ENCODE data around the gene AFF2. TPM values are rescaled to one million over a fixed set of nuclear protein-coding genes. Genes with fewer than 3 reads are reported as not detected.

AFF2 gene
- under 1 TPM in 3 of 4 donors, not detected in 1; 0.15 to 0.32 (median 0.22) TPM for total RNA-seq
- polyA plus RNA-seq: under 1 TPM; 0.01 to 0.08 (median 0.01) TPM
- long read RNA-seq, donor 1: 0 reads
- long read RNA-seq, donor 2: 0 reads

DNA sequence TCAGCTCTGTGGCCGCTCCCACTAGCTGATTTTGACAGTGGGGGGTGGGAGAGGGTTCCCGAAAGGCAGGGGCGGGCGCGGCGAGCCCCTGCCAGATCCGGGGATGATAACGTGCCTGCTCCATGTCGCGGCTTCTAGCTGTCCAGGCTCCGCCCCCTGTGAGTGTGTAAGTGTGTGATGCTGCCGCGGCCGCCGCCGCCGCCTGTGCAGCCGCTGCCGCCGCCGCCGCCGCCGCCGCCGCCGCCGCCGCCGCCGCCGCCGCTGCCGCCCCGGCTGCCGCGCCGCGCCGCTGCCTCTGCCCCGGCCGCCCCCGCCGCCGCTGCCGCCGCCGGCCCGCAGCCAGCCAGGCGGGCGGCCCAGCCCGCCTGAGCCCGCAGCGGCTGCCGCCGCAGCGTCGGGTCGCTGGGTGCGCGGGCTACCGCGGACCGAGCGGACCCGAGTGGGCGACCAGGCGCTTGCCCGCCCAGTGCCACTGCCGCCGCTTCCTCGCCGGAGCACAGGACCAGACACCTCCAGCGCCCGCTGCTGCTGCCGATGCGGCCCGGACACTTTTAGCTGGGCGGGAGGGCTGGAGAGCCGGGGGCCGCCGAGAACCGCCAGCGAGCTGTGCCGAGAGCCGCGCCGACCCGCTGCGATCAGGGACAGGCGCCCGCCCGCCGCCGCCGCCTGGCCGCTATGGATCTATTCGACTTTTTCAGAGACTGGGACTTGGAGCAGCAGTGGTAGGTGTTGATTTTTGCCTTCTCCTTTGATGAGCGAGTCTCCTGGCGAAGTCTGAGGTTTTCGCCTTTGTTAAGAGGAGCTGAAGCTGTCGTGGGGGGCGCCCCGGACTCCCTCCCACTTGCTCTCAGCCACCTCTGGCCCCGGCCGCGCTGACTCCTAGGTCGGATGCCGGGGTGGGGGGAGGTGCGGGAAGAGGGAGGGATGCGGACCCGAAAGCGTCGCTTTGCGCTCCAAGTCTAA is at the start of gene AFF2:
Gene AFF2 (plus strand): TSS at position 195 of the 963 bp plus-strand sequence. CDS start 481 bp downstream, at position 676.
- ATAC-seq: no peak

DNA sequence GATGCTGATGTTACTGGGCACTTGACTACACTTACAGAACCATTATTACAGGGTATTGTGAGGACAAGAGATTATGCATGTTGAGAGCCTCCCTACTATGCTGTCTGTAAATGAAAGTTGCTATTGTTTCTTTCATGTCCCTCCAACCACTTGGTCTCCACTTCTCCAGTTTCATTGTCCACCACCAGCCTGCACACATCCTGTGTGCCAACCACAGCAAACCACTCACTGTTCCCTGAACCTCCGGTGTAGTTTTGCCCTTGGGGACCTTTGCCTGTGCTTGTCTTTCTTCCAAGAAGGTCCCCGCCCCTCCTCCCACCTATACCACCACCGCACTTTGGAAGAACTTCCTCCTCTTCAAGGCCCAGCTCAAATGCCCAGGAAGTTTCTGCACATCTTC is 43.1 kb upstream of the AFF2 start:
- Histone ChIP-seq H3K4me1 (no peaks in the 10 kb centered on the region), H3K4me3 (no peak overlapping the region), H3K36me3 (ENCODE audit: insufficient read depth in 1 of 2, low read depth in 1 of 2) (no peaks in the 10 kb centered on the region), H3K9me3 (no peaks in the 10 kb centered on the region), H3K27me3 (ENCODE audit: insufficient read depth in 3 of 3, low read length in 2 of 3) (peaks cover 0 to 3% (median 0%) of the 10 kb centered on the region in 3 donors), H3K27ac (no peak overlapping the region)
- TF ChIP-seq, protein P1, sequence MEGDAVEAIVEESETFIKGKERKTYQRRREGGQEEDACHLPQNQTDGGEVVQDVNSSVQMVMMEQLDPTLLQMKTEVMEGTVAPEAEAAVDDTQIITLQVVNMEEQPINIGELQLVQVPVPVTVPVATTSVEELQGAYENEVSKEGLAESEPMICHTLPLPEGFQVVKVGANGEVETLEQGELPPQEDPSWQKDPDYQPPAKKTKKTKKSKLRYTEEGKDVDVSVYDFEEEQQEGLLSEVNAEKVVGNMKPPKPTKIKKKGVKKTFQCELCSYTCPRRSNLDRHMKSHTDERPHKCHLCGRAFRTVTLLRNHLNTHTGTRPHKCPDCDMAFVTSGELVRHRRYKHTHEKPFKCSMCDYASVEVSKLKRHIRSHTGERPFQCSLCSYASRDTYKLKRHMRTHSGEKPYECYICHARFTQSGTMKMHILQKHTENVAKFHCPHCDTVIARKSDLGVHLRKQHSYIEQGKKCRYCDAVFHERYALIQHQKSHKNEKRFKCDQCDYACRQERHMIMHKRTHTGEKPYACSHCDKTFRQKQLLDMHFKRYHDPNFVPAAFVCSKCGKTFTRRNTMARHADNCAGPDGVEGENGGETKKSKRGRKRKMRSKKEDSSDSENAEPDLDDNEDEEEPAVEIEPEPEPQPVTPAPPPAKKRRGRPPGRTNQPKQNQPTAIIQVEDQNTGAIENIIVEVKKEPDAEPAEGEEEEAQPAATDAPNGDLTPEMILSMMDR (IDR thresholded peaks at IDR 0.05): no peak
- 45 to 64% (median 60%) methylated on average over 3 of the region's 3 CpGs for WGBS, 3 donors
- intact Hi-C loops (cut with DNase I): no loop called here
- ATAC-seq: no peak
- no peak for DNase-seq

More for the DNA sequence above, at the start of gene AFF2:
- H3K27ac ChIP-seq: no peak within 1 kb of the TSS
- peak within 1 kb of the TSS; percentile 53 for H3K4me3 ChIP-seq
- no peaks in the 10 kb centered on the region for H3K36me3 ChIP-seq (ENCODE audit: insufficient read depth in 1 of 2, low read depth in 1 of 2)
- DNase-seq: peak; percentile 19 to 57
- intact Hi-C loops (cut with DNase I): no loop called here
- no peaks in the 10 kb centered on the region for H3K4me1 ChIP-seq
- H3K27me3 ChIP-seq (ENCODE audit: insufficient read depth in 3 of 3, low read length in 2 of 3): peaks cover 0 to 37% (median 3%) of the 10 kb centered on the region in 3 donors
- H3K9me3 ChIP-seq: no peaks in the 10 kb centered on the region
- TF ChIP-seq, protein P1 (IDR thresholded peaks at IDR 0.05): no peak
- WGBS, 3 donors: 0 to 49% (median 1%) methylated on average over 27 to 81 of the region's 115 CpGs

DNA sequence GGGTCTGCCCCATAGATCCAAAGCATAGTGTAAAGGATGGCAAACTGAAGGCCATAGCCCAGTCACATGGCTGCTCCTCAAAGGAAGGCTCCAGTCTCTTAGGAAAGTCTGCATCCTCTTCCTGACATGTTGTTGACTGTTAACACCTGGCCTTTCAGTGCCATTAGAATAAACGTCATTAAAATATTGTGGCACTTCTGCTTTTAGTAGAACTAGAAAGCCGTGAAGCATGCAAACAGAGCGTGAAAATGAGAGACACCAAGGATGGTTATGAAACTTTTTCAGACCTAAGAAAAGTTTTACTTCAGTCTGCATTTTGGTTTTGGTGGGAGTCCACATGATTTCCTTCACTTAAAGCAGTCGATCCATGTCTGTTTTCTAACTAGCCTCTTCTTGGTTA is 41.1 kb upstream of the AFF2 start:
- 50 to 59% (median 52%) methylated on average over 4 of the region's 4 CpGs for WGBS, 3 donors
- Histone ChIP-seq H3K27me3 (ENCODE audit: insufficient read depth in 3 of 3, low read length in 2 of 3) (peaks cover 0 to 3% (median 0%) of the 10 kb centered on the region in 3 donors), H3K27ac (no peak overlapping the region), H3K4me3 (no peak overlapping the region), H3K36me3 (ENCODE audit: insufficient read depth in 1 of 2, low read depth in 1 of 2) (no peaks in the 10 kb centered on the region), H3K9me3 (no peaks in the 10 kb centered on the region), H3K4me1 (no peaks in the 10 kb centered on the region)
- TF ChIP-seq, protein P1 (IDR thresholded peaks at IDR 0.05): no peak
- no peak for DNase-seq
- ATAC-seq: no peak
- intact Hi-C loops (cut with DNase I): no loop called here

DNA sequence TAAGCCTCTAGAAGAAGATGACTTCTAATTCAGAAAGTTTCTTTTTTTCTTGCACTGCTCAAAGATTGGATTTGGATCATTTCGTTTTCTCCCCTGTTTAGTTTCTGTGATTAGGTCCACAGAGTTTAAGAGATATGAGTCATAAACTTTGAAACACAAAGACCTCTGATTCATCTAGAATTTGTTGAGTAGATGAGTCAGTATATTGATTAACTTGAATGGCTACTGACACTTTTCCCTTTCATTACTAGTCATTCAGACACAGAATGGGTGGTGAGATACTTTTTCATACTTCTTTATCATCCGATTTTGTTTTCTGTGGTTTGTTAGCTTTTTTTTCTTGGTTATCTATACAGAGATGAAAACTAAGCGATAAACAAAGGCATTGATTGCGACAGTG is 34.1 kb upstream of the AFF2 start:
- Histone ChIP-seq H3K9me3 (no peaks in the 10 kb centered on the region), H3K4me3 (no peak overlapping the region), H3K36me3 (ENCODE audit: insufficient read depth in 1 of 2, low read depth in 1 of 2) (no peaks in the 10 kb centered on the region), H3K4me1 (no peaks in the 10 kb centered on the region), H3K27me3 (ENCODE audit: insufficient read depth in 3 of 3, low read length in 2 of 3) (no peaks in the 10 kb centered on the region), H3K27ac (no peak overlapping the region)
- DNase-seq (no peak), ATAC-seq (no peak)
- TF ChIP-seq, protein P1 (IDR thresholded peaks at IDR 0.05): no peak
- intact Hi-C loops (cut with DNase I): no loop called here
- WGBS, 3 donors: 76 to 80% (median 79%) methylated on average over 4 of the region's 4 CpGs

Data from psoas muscle (tissue), 8 donors.